OCI-LY7 (cell line): Measurements from ENCODE around the gene TDRD7.
"Not testable (repeated sequence)": the region's sequence is repeated elsewhere in the genome, so short reads cannot be mapped to it uniquely, and the experiment has no call there.

Source experiments
- CTCF ChIP-seq: fragments of 200-600 bp; sonication (generic); conservative IDR thresholded peaks from 2 replicates; pipeline ENCODE4 v1.5.1; 2014; ENCODE audit warnings: mild to moderate bottlenecking, antibody characterized with exemption, low read length, moderate library complexity, mixed read lengths
- EZH2phosphoT487 ChIP-seq: fragments of 200-600 bp; sonication (generic); IDR thresholded peaks from 2 replicates; pipeline ENCODE4 v1.6.1; 2018; ENCODE audit warnings: low read depth, borderline replicate concordance, mild to moderate bottlenecking, mixed run types, antibody characterized with exemption, low read length, moderate library complexity, mixed read lengths

- TF ChIP-seq CTCF, EZH2phosphoT487: not testable (repeated sequence)
Observed at GRCh38 chr9:97498846-97499245, 87.0 kb downstream of the TDRD7 start.
